ENCODE data around the gene TAAR6. TPM values are rescaled to one million over a fixed set of nuclear protein-coding genes. Genes with fewer than 3 reads are reported as not detected.
"Not testable (repeated sequence)": the region's sequence is repeated elsewhere in the genome, so short reads cannot be mapped to it uniquely, and the experiment has no call there.

TAAR6 gene
- total and polyA plus RNA-seq, 7 donors = not detected

DNA sequence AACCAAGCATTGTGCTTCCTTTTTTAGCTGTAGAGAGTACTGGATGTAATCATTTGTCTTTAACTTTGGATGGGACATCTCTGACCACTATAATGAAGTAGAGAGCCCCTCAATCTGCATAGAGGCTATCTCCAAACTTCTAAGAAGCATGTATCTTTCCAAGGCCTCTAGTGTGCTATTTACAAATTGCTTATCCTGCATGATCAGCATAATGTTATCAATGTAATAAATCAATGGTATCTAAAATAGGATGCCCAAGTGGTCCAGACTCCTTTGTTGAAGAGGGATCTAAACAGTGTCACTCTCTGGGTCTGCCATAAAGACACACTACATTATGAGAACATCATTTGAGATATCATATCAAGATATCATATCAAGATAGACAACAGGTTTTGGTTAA is 25.3 kb upstream of the TAAR6 start:
- H3K4me3 ChIP-seq = no peak overlapping the region
- H3K4me1 ChIP-seq = no peaks in the 10 kb centered on the region
- no peaks in the 10 kb centered on the region for H3K27me3 ChIP-seq
- no peak for TF ChIP-seq POLR2AphosphoS5 (IDR thresholded peaks at IDR 0.05)
- no peak for TF ChIP-seq EP300 (IDR thresholded peaks at IDR 0.05)
- TF ChIP-seq POLR2A (IDR thresholded peaks at IDR 0.05) = no peak
- TF ChIP-seq, protein P1, sequence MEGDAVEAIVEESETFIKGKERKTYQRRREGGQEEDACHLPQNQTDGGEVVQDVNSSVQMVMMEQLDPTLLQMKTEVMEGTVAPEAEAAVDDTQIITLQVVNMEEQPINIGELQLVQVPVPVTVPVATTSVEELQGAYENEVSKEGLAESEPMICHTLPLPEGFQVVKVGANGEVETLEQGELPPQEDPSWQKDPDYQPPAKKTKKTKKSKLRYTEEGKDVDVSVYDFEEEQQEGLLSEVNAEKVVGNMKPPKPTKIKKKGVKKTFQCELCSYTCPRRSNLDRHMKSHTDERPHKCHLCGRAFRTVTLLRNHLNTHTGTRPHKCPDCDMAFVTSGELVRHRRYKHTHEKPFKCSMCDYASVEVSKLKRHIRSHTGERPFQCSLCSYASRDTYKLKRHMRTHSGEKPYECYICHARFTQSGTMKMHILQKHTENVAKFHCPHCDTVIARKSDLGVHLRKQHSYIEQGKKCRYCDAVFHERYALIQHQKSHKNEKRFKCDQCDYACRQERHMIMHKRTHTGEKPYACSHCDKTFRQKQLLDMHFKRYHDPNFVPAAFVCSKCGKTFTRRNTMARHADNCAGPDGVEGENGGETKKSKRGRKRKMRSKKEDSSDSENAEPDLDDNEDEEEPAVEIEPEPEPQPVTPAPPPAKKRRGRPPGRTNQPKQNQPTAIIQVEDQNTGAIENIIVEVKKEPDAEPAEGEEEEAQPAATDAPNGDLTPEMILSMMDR (IDR thresholded peaks at IDR 0.05) = no peak
- intact Hi-C loops (cut with DNase I) = no loop called here
- DNase-seq = no peak
- no peaks in the 10 kb centered on the region for H3K9me3 ChIP-seq
- H3K27ac ChIP-seq = no peak overlapping the region
- no peaks in the 10 kb centered on the region for H3K36me3 ChIP-seq

DNA sequence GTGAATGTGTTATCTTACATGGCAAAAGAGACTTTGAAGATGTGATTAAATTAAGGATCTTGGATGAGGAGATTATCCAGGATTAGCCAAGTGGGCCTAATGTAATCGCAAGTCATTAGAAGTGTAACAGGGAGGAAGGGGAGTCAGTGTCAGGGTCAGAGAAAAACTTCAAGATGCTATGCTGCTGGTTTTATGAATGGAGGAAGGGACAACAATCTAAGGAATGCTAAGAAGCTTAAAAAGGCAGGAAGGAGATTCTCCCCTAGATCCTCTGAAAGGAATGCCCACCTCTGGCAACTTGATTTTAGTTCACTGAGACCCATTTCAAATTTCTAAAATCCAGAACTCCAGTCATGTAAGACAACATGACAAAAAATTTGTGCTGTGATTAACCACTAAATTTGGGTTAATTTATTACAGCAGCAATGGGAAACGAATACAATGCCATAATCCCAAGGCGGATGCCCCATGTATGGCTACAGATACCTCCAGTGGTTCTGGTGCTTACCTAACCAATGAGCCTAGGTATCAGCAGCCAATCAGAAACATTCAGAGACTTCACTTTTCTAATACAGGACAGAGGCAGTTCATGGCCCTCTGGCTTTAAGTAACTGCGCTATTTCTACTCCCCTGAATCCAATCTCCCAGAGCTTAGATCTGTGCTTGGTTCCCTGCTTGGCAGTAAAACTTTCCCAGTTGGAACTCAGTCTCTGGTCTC is 21.2 kb upstream of the TAAR6 start:
- H3K36me3 ChIP-seq = no peaks in the 10 kb centered on the region
- intact Hi-C loops (cut with DNase I) = no loop called here
- TF ChIP-seq, protein P1 (IDR thresholded peaks at IDR 0.05) = no peak
- no peak for TF ChIP-seq EP300 (IDR thresholded peaks at IDR 0.05)
- TF ChIP-seq POLR2A (IDR thresholded peaks at IDR 0.05) = no peak
- TF ChIP-seq POLR2AphosphoS5 (IDR thresholded peaks at IDR 0.05) = no peak
- H3K4me3 ChIP-seq = no peak overlapping the region
- no peaks in the 10 kb centered on the region for H3K4me1 ChIP-seq
- no peaks in the 10 kb centered on the region for H3K27me3 ChIP-seq
- DNase-seq = no peak
- 91% methylated on average over 4 of the region's 4 CpGs for WGBS, 2 donors
- no peak overlapping the region for H3K27ac ChIP-seq
- H3K9me3 ChIP-seq = no peaks in the 10 kb centered on the region

DNA sequence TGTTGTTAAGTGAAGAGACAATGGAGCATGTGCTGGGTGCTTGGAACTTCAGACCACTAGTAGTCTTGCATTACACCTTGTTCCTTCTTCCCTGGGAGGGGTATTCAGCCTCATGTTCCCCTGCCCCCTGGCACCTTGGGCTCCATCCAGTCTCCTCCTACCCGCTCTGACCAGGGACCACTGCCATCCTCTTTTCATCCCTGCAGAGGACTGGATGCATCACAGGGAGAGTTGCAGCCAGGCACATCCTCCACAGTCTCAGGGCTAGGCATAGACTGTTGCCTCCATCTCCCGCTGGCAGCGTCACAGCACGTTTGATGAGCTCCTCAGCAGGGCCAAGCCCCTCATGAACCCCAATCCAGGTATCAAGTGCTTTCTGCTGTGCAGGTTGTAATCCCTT is 18.9 kb upstream of the TAAR6 start:
- Histone ChIP-seq H3K27me3 (no peaks in the 10 kb centered on the region), H3K9me3 (no peaks in the 10 kb centered on the region), H3K4me3 (no peak overlapping the region), H3K36me3 (no peaks in the 10 kb centered on the region), H3K4me1 (no peaks in the 10 kb centered on the region), H3K27ac (no peak overlapping the region)
- 87% methylated on average over 4 of the region's 4 CpGs for WGBS, 2 donors
- no peak for TF ChIP-seq POLR2A (IDR thresholded peaks at IDR 0.05)
- TF ChIP-seq EP300 (IDR thresholded peaks at IDR 0.05) = no peak
- TF ChIP-seq, protein P1 (IDR thresholded peaks at IDR 0.05) = no peak
- no peak for TF ChIP-seq POLR2AphosphoS5 (IDR thresholded peaks at IDR 0.05)
- intact Hi-C loops (cut with DNase I) = no loop called here
- DNase-seq = no peak

DNA sequence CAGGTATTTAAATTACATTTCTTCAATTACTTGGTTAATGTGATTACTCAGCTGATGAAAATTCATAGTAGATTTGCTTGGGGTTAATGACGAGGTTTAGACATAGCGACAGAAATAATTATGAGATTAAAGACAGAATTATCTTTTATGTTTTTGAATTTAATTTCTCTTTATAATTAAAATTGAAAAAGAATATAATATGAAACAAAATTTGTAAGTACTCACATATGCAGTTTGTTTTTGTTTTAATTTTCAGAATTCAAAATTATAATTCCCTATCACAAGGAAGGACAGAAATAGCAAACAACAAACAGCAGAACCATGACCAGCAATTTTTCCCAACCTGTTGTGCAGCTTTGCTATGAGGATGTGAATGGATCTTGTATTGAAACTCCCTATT is 17.8 kb upstream of the TAAR6 start, which contains the start of gene TAAR8:
TSS of gene TAAR8 (plus strand) at position 301 of the 400 bp plus-strand sequence. CDS start at position 322, 21 bp downstream.
- DNase-seq = no peak
- 90 to 95% methylated on average over 2 of the region's 2 CpGs for WGBS, 2 donors
- Histone ChIP-seq H3K4me1 (no peaks in the 10 kb centered on the region), H3K27me3 (no peaks in the 10 kb centered on the region), H3K27ac (no peak within 1 kb of the TSS), H3K4me3 (no peak within 1 kb of the TSS), H3K36me3 (no peaks in the 10 kb centered on the region), H3K9me3 (no peaks in the 10 kb centered on the region)
- intact Hi-C loops (cut with DNase I) = no loop called here
- no peak for TF ChIP-seq POLR2A (IDR thresholded peaks at IDR 0.05)
- no peak for TF ChIP-seq EP300 (IDR thresholded peaks at IDR 0.05)
- TF ChIP-seq POLR2AphosphoS5 (IDR thresholded peaks at IDR 0.05) = no peak
- TF ChIP-seq, protein P1 (IDR thresholded peaks at IDR 0.05) = no peak

DNA sequence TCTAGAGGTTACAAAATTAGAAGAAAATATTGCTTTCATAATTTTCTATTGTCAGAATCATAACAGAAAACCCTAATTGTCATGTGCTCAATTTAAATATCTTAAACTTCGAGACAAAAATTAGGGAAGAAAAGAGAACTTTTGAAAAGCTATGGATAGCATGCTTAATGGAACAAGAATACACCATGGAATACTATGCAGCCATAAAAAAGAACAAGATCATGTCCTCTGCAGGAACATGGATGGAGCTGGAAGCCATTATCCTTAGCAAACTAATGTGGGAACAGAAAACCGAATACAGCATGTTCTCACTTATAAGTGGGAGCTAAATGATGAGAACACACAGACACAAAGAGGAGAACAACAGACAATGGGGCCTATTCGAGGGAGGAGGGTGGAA is 10.0 kb upstream of the TAAR6 start:
- H3K27ac ChIP-seq; DNase-seq; intact Hi-C loops (cut with DNase I); H3K4me3 ChIP-seq; H3K9me3 ChIP-seq; H3K36me3 ChIP-seq; H3K4me1 ChIP-seq; H3K27me3 ChIP-seq: not testable (repeated sequence)
- WGBS, 2 donors = 59 to 80% methylated on average over 3 of the region's 3 CpGs

Data from sigmoid colon (tissue), 7 donors.